GM08714 (cell line): ENCODE measurements around the gene ERLEC1.

Experiments
- H3K4me3 ChIP-seq: fragments of 200-500 bp; sonication (Bioruptor generic); 2 replicates; pipeline ENCODE4 v1.5.1; 2014; ENCODE audit warnings: mild to moderate bottlenecking, low read length, inconsistent platforms
- ZNF274 ChIP-seq: IDR thresholded peaks from 2 replicates; pipeline ENCODE4 v1.6.1; 2012; ENCODE audit warnings: mild to moderate bottlenecking, low read depth, low read length

Gene ERLEC1

DNA sequence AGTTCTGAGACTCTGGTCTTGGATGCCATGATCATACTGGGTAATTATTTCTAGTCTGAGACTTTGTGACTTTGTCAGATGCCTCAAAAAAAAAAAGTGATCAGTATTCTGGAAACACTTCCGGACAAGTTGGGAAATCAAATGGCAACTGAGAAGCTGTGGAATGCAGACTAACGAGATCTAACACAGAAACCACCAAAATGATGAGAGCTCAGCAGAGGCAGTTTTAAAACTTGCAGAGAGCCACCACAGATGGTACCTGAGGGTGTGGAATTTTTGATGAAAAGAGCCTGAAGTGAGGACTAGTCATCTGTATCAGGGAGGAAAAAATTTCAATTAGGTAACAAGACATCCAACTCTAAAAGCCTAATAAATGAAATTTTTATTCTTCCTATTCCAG lies 78.4 kb downstream of the ERLEC1 start:
- TF ChIP-seq ZNF274: no peak
- H3K4me3 ChIP-seq: no peak overlapping the region

- no peak overlapping the region for H3K4me3 ChIP-seq
- TF ChIP-seq ZNF274: no peak
Measured at GRCh38 chr2:53865962-53866361, 79.1 kb downstream of the ERLEC1 start.

GRCh38 chr2:53867169-53867568 lies 80.3 kb downstream of the ERLEC1 start:
- no peak overlapping the region for H3K4me3 ChIP-seq
- TF ChIP-seq ZNF274: no peak

GRCh38 chr2:53867773-53868172 lies 80.9 kb downstream of the ERLEC1 start:
- H3K4me3 ChIP-seq: no peak overlapping the region
- TF ChIP-seq ZNF274: no peak
